ENCODE results near the gene TM9SF1.

GRCh38 chr14:24187539-24187915 is 7.7 kb downstream of the TM9SF1 start:
- TF ChIP-seq FOXP1 (IDR thresholded peaks at IDR 0.05) (no peak), FOXP1 (CRISPR knock-in tag; IDR thresholded peaks at IDR 0.05) (no peak), ZNF773 (CRISPR knock-in tag; IDR thresholded peaks at IDR 0.05; ENCODE audit: borderline replicate concordance) (no peak), DPF2 (CRISPR knock-in tag; IDR thresholded peaks at IDR 0.05; ENCODE audit: borderline replicate concordance, low read depth) (no peak), POLR2A (IDR thresholded peaks at IDR 0.05; ENCODE audit: insufficient read depth in 1 of 2, low read depth in 2 of 2, low read length in 2 of 2) (no peak), HINFP (CRISPR knock-in tag; IDR thresholded peaks at IDR 0.05; ENCODE audit: low read depth) (no peak), ZNF180 (CRISPR knock-in tag; IDR thresholded peaks at IDR 0.05; ENCODE audit: borderline replicate concordance, low read depth) (no peak), CC2D1A (CRISPR knock-in tag; IDR thresholded peaks at IDR 0.05) (no peak)
